HepG2 (cell line): ENCODE data around the gene SERPINB6.
"Not testable (repeated sequence)": the region's sequence is repeated elsewhere in the genome, so short reads cannot be mapped to it uniquely, and the experiment has no call there.

ENCODE experiments used
- CHD2 ChIP-seq: IDR thresholded peaks from 2 replicates; pipeline ENCODE4 v1.6.1; 2011; ENCODE audit warnings: low read depth, low read length, improper control_type of control experiment
- ETV5 ChIP-seq: IDR thresholded peaks from 2 replicates; pipeline ENCODE4 v1.6.1; 2018; ENCODE audit warnings: missing biosample characterization, missing genetic modification reagents, inconsistent platforms, borderline replicate concordance
- NCOR1 ChIP-seq: fragments of 200-600 bp; sonication (generic); IDR thresholded peaks from 2 replicates; pipeline ENCODE4 v1.7.0; 2017; ENCODE audit warnings: antibody characterized with exemption, low read length, borderline replicate concordance
- PPARG ChIP-seq: conservative IDR thresholded peaks from 2 replicates; pipeline ENCODE4 v1.6.1; 2016; ENCODE audit warnings: missing biosample characterization, missing genetic modification reagents
- RXRB ChIP-seq: IDR thresholded peaks from 2 replicates; pipeline ENCODE4 v1.6.1; 2016; ENCODE audit warnings: borderline replicate concordance, missing genetic modification reagents, missing compliant biosample characterization
- TF ChIP-seq, protein P1 (sequence below): sonication (generic); formaldehyde crosslinking; conservative IDR thresholded peaks from 2 replicates; pipeline ENCODE4 v1.4.0; 2020; ENCODE audit warnings: mild to moderate bottlenecking, missing genetic modification reagents, moderate library complexity
- TF ChIP-seq, protein P2 (sequence below): sonication (generic); formaldehyde crosslinking; IDR thresholded peaks from 2 replicates; pipeline ENCODE4 v1.4.0; 2020; ENCODE audit warnings: missing genetic modification reagents
- TF ChIP-seq, protein P3 (sequence below): sonication (generic); formaldehyde crosslinking; IDR thresholded peaks from 2 replicates; pipeline ENCODE4 v1.5.0; 2020; ENCODE audit warnings: mild to moderate bottlenecking, missing genetic modification reagents, moderate library complexity

DNA sequence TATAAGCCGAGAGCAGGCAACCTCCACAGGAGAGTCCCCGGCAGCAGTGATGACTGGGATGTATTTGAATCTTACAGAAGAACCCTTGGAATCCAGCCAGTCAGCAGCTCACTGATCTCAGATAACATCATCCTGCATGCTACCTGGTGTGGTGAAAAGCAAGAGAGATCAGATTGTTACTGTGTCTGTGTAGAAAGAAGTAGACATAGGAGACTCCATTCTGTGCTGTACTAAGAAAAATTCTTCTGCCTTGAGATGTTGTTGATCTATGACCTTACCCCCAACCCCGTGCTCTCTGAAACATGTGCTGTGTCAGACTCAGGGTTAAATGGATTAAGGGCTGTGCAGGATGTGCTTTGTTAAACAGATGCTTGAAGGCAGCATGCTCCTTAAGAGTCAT is 62.9 kb downstream of the SERPINB6 start:
- TF ChIP-seq, protein P1, sequence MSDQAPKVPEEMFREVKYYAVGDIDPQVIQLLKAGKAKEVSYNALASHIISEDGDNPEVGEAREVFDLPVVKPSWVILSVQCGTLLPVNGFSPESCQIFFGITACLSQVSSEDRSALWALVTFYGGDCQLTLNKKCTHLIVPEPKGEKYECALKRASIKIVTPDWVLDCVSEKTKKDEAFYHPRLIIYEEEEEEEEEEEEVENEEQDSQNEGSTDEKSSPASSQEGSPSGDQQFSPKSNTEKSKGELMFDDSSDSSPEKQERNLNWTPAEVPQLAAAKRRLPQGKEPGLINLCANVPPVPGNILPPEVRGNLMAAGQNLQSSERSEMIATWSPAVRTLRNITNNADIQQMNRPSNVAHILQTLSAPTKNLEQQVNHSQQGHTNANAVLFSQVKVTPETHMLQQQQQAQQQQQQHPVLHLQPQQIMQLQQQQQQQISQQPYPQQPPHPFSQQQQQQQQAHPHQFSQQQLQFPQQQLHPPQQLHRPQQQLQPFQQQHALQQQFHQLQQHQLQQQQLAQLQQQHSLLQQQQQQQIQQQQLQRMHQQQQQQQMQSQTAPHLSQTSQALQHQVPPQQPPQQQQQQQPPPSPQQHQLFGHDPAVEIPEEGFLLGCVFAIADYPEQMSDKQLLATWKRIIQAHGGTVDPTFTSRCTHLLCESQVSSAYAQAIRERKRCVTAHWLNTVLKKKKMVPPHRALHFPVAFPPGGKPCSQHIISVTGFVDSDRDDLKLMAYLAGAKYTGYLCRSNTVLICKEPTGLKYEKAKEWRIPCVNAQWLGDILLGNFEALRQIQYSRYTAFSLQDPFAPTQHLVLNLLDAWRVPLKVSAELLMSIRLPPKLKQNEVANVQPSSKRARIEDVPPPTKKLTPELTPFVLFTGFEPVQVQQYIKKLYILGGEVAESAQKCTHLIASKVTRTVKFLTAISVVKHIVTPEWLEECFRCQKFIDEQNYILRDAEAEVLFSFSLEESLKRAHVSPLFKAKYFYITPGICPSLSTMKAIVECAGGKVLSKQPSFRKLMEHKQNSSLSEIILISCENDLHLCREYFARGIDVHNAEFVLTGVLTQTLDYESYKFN: not testable (repeated sequence)
- TF ChIP-seq CHD2; PPARG (CRISPR knock-in tag); RXRB (CRISPR knock-in tag); NCOR1; ETV5 (CRISPR knock-in tag): not testable (repeated sequence)
- TF ChIP-seq, protein P2, sequence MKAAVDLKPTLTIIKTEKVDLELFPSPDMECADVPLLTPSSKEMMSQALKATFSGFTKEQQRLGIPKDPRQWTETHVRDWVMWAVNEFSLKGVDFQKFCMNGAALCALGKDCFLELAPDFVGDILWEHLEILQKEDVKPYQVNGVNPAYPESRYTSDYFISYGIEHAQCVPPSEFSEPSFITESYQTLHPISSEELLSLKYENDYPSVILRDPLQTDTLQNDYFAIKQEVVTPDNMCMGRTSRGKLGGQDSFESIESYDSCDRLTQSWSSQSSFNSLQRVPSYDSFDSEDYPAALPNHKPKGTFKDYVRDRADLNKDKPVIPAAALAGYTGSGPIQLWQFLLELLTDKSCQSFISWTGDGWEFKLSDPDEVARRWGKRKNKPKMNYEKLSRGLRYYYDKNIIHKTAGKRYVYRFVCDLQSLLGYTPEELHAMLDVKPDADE: not testable (repeated sequence)
- TF ChIP-seq, protein P3, sequence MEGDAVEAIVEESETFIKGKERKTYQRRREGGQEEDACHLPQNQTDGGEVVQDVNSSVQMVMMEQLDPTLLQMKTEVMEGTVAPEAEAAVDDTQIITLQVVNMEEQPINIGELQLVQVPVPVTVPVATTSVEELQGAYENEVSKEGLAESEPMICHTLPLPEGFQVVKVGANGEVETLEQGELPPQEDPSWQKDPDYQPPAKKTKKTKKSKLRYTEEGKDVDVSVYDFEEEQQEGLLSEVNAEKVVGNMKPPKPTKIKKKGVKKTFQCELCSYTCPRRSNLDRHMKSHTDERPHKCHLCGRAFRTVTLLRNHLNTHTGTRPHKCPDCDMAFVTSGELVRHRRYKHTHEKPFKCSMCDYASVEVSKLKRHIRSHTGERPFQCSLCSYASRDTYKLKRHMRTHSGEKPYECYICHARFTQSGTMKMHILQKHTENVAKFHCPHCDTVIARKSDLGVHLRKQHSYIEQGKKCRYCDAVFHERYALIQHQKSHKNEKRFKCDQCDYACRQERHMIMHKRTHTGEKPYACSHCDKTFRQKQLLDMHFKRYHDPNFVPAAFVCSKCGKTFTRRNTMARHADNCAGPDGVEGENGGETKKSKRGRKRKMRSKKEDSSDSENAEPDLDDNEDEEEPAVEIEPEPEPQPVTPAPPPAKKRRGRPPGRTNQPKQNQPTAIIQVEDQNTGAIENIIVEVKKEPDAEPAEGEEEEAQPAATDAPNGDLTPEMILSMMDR (CRISPR knock-in tag): not testable (repeated sequence)
